ENCODE data around the gene CRTAC1.

CRTAC1 gene

GRCh38 chr10:97920865-97921264 is 109.6 kb downstream of the CRTAC1 start:
- DNase-seq: peak; percentile 12

- no peak for DNase-seq
Measured at GRCh38 chr10:97919012-97919411, 111.4 kb downstream of the CRTAC1 start.

GRCh38 chr10:97916586-97916985 is 113.8 kb downstream of the CRTAC1 start:
- no peak for DNase-seq

- no peak for DNase-seq
Measured at GRCh38 chr10:97915346-97916131, 114.9 kb downstream of the CRTAC1 start.

GRCh38 chr10:97914837-97915211 is 115.6 kb downstream of the CRTAC1 start:
- peak; percentile 88 for DNase-seq

GRCh38 chr10:97914171-97914836 is 116.1 kb downstream of the CRTAC1 start:
- no peak for DNase-seq

- no peak for DNase-seq
Measured at GRCh38 chr10:97913614-97914013, 116.8 kb downstream of the CRTAC1 start.

GRCh38 chr10:97913193-97913592 is 117.2 kb downstream of the CRTAC1 start:
- DNase-seq: no peak

- DNase-seq: no peak
Measured at GRCh38 chr10:97911217-97911616, 119.2 kb downstream of the CRTAC1 start.

- no peak for DNase-seq
Measured at GRCh38 chr10:97910661-97911060, 119.8 kb downstream of the CRTAC1 start.

GRCh38 chr10:97907830-97908229 is 122.6 kb downstream of the CRTAC1 start:
- no peak for DNase-seq

GRCh38 chr10:97907211-97907610 is 123.2 kb downstream of the CRTAC1 start:
- no peak for DNase-seq

- DNase-seq: no peak
Measured at GRCh38 chr10:97905276-97905675, 125.1 kb downstream of the CRTAC1 start.

- no peak for DNase-seq
Measured at GRCh38 chr10:97904576-97904975, 125.8 kb downstream of the CRTAC1 start.

GRCh38 chr10:97904018-97904381 is 126.4 kb downstream of the CRTAC1 start:
- no peak for DNase-seq

- no peak for DNase-seq
Measured at GRCh38 chr10:97903128-97904017, 127.0 kb downstream of the CRTAC1 start.

- no peak for DNase-seq
Measured at GRCh38 chr10:97901381-97901780, 129.0 kb downstream of the CRTAC1 start.

- no peak for DNase-seq
Measured at GRCh38 chr10:97898429-97898828, 132.0 kb downstream of the CRTAC1 start.

- no peak for DNase-seq
Measured at GRCh38 chr10:97896756-97897358, 133.6 kb downstream of the CRTAC1 start.

- no peak for DNase-seq
Measured at GRCh38 chr10:97895915-97896314, 134.5 kb downstream of the CRTAC1 start.

- no peak for DNase-seq
Measured at GRCh38 chr10:97895084-97895483, 135.3 kb downstream of the CRTAC1 start.

- no peak for DNase-seq
Measured at GRCh38 chr10:97894092-97894491, 136.3 kb downstream of the CRTAC1 start.

GRCh38 chr10:97892939-97893338 is 137.5 kb downstream of the CRTAC1 start:
- no peak for DNase-seq

Measured in stimulated activated CD4-positive, alpha-beta T cell treated with anti-CD3 and anti-CD28 coated beads, Interleukin-15, amount 100 ng/mL, for 24 hours (primary cell).